ENCODE measurements around the gene RFC4. TPM values are rescaled to one million over a fixed set of nuclear protein-coding genes. Genes with fewer than 3 reads are reported as not detected.

RFC4 gene
- total and polyA plus RNA-seq, 9 of the 15 experiments (the other 6 are each of a cell fraction or from before 2014, with no cell fraction given) = 105 to 227 (median 180) TPM

DNA sequence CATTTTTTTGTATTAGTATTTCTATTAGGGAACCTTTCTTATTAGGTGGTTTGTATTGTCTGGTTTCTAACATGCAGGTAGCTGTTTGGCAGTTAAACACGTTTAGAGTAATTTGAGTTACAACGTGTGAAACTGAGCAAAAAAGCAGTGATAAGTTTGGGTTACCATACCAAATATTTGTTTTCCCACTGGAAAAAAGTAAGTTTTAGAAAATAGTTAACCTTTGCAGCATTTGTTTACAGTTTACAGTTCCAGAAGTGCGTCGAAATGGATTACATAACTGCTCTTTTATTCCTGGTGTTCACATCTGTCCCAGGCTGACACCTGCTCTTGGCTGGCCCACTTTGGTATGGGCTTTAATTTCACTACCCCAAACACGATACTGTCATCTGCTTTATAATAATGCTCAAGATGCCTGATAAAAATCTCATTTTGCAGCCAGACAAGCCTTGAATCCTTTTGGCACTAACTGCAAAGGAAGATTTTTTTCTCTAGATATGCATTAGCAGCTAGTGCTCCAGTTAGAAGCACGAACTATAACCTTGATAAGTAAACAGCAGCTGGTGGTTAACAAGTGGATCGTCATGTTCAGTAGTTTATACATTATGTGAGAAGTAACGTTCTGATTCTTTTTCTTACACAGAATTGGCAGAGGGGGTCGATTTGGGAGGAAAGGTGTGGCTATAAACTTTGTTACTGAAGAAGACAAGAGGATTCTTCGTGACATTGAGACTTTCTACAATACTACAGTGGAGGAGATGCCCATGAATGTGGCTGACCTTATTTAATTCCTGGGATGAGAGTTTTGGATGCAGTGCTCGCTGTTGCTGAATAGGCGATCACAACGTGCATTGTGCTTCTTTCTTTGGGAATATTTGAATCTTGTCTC is 17.6 kb downstream of the RFC4 start (continued):
- TF ChIP-seq AFF4 (CRISPR knock-in tag; IDR thresholded peaks at IDR 0.05) (0 out of 2 replicates have a peak, but pooled peaks have one; percentile 39), HNRNPL (IDR thresholded peaks at IDR 0.05; ENCODE audit: low read depth, low read length) (0 out of 2 replicates have a peak, but pooled peaks have one; percentile 6), POLR2AphosphoS5 (IDR thresholded peaks at IDR 0.05; ENCODE audit: control insufficient read depth, insufficient read depth, low read depth, low read length) (0 out of 2 replicates have a peak, but pooled peaks have one; percentile 13), NFXL1 (CRISPR knock-in tag; IDR thresholded peaks at IDR 0.05) (peak; percentile 46; the same call in 1 of the 2 replicates), ZBTB17 (CRISPR knock-in tag; IDR thresholded peaks at IDR 0.05) (peak; percentile 17; the same call in 1 of the 2 replicates), RBFOX2 (IDR thresholded peaks at IDR 0.05; ENCODE audit: low read depth, low read length) (peak; percentile 58; the same call in 1 of the 2 replicates)

Data from K562 (cell line).